ENCODE data around the gene SMYD3. TPM values are rescaled to one million over a fixed set of nuclear protein-coding genes. Genes with fewer than 3 reads are reported as not detected.

The SMYD3 gene
- total and polyA plus RNA-seq, 9 of the 15 experiments (the other 6 are each of a cell fraction or from before 2014, with no cell fraction given): 128 to 440 (median 197) TPM

- TF ChIP-seq TFE3 (CRISPR knock-in tag; IDR thresholded peaks at IDR 0.05): no peak
- TF ChIP-seq BCOR (IDR thresholded peaks at IDR 0.05): no peak
- TF ChIP-seq XRCC5 (IDR thresholded peaks at IDR 0.05; ENCODE audit: low read depth, low read length): no peak
- no peak for TF ChIP-seq RAD51 (IDR thresholded peaks at IDR 0.05; ENCODE audit: borderline replicate concordance, low read depth)
- no peak; a peak in 2 of 4 replicates for TF ChIP-seq FOXA3 (CRISPR knock-in tag; conservative IDR thresholded peaks at IDR 0.05 in 1 of 2, IDR thresholded peaks at IDR 0.05 in 1 of 2)
- TF ChIP-seq ETV6 (IDR thresholded peaks at IDR 0.05; ENCODE audit: borderline replicate concordance in 1 of 2, low read depth in 2 of 2, low read length in 1 of 2): no peak
- no peak for TF ChIP-seq ETV6 (CRISPR knock-in tag; IDR thresholded peaks at IDR 0.05; ENCODE audit: borderline replicate concordance)
- TF ChIP-seq OTX1 (CRISPR knock-in tag; IDR thresholded peaks at IDR 0.05): no peak
- TF ChIP-seq KDM2B (CRISPR knock-in tag; IDR thresholded peaks at IDR 0.05): no peak
- TF ChIP-seq, protein P1, sequence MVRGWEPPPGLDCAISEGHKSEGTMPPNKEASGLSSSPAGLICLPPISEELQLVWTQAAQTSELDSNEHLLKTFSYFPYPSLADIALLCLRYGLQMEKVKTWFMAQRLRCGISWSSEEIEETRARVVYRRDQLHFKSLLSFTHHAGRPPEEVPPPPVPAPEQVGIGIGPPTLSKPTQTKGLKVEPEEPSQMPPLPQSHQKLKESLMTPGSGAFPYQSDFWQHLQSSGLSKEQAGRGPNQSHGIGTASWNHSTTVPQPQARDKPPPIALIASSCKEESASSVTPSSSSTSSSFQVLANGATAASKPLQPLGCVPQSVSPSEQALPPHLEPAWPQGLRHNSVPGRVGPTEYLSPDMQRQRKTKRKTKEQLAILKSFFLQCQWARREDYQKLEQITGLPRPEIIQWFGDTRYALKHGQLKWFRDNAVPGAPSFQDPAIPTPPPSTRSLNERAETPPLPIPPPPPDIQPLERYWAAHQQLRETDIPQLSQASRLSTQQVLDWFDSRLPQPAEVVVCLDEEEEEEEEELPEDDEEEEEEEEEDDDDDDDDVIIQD (CRISPR knock-in tag; IDR thresholded peaks at IDR 0.05): no peak
- no peak for TF ChIP-seq HEY1 (CRISPR knock-in tag; IDR thresholded peaks at IDR 0.05; ENCODE audit: borderline replicate concordance)
- no peak for TF ChIP-seq HCFC1 (IDR thresholded peaks at IDR 0.05; ENCODE audit: low read depth, low read length)
- TF ChIP-seq CREM (IDR thresholded peaks at IDR 0.05; ENCODE audit: low read depth): peak; percentile 54
- TF ChIP-seq, protein P2, sequence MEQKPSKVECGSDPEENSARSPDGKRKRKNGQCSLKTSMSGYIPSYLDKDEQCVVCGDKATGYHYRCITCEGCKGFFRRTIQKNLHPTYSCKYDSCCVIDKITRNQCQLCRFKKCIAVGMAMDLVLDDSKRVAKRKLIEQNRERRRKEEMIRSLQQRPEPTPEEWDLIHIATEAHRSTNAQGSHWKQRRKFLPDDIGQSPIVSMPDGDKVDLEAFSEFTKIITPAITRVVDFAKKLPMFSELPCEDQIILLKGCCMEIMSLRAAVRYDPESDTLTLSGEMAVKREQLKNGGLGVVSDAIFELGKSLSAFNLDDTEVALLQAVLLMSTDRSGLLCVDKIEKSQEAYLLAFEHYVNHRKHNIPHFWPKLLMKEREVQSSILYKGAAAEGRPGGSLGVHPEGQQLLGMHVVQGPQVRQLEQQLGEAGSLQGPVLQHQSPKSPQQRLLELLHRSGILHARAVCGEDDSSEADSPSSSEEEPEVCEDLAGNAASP (IDR thresholded peaks at IDR 0.05): no peak
- no peak for TF ChIP-seq ILK (tag; IDR thresholded peaks at IDR 0.05; ENCODE audit: borderline replicate concordance, low read depth)
- TF ChIP-seq, protein P3, sequence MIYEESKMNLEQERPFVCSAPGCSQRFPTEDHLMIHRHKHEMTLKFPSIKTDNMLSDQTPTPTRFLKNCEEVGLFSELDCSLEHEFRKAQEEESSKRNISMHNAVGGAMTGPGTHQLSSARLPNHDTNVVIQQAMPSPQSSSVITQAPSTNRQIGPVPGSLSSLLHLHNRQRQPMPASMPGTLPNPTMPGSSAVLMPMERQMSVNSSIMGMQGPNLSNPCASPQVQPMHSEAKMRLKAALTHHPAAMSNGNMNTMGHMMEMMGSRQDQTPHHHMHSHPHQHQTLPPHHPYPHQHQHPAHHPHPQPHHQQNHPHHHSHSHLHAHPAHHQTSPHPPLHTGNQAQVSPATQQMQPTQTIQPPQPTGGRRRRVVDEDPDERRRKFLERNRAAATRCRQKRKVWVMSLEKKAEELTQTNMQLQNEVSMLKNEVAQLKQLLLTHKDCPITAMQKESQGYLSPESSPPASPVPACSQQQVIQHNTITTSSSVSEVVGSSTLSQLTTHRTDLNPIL (CRISPR knock-in tag; IDR thresholded peaks at IDR 0.05): no peak
- TF ChIP-seq NFYB (IDR thresholded peaks at IDR 0.05; ENCODE audit: extremely low read depth, insufficient read length): no peak
- TF ChIP-seq SMAD3 (CRISPR knock-in tag; conservative IDR thresholded peaks at IDR 0.05): no peak
- TF ChIP-seq ELF2 (CRISPR knock-in tag; IDR thresholded peaks at IDR 0.05): no peak
- TF ChIP-seq ZNF12 (CRISPR knock-in tag; IDR thresholded peaks at IDR 0.05): no peak
- TF ChIP-seq ZNF696 (CRISPR knock-in tag; conservative IDR thresholded peaks at IDR 0.05): no peak
- TF ChIP-seq NCOA4 (IDR thresholded peaks at IDR 0.05; ENCODE audit: partially characterized antibody): no peak
- no peak for TF ChIP-seq CEBPB (tag; IDR thresholded peaks at IDR 0.05)
- TF ChIP-seq ZNF830 (CRISPR knock-in tag; IDR thresholded peaks at IDR 0.05): no peak
Measured at GRCh38 chr1:246165826-246166709, 341.0 kb downstream of the SMYD3 start (continued).

Data from K562 (cell line).